Measurements from ENCODE around the gene UTP11.
A peak's percentile ranks its signal among the peaks of the same experiment; 100 is the strongest.
"Not testable (repeated sequence)": the region's sequence is repeated elsewhere in the genome, so short reads cannot be mapped to it uniquely, and the experiment has no call there.

The UTP11 gene, protein sequence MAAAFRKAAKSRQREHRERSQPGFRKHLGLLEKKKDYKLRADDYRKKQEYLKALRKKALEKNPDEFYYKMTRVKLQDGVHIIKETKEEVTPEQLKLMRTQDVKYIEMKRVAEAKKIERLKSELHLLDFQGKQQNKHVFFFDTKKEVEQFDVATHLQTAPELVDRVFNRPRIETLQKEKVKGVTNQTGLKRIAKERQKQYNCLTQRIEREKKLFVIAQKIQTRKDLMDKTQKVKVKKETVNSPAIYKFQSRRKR

DNA sequence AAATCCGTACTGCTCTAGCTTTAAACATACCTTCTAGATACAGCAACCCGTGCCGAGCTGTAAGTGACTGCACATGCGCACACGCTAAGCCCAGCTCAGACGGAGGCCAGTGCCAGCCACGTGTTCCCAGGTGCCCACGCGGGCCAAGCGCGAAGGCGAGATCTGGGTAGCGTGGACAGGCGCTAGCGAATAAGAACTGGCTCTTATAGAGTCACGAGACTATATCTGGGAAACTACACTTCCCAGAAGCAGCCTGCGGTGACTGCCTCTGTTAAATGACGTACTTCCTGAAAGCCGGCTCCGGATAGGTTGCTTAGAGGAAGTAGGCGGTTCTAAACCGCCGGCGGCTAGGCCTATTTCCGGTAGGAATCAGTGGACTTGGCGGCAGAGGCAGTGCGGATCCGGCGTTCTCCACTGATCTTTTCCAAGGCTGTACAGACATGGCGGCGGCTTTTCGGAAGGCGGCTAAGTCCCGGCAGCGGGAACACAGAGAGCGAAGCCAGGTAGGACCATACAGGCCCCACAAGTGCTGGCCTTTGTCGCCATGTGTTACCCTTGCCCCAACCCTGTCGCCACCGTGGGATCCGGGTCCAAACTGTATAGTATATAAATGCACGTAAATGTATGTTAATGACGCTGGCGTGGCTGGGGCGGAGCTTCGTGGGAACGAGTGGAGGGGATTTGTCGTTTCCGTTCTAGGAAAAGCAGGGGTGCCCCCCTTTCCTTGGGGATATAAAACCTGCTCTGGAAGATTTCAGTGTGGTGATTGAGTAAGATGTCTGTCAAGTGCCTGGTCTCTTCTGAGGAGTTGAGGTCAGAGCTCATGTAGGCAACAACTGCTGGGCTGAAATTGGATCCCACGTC, at the start of gene UTP11:
Gene UTP11, plus strand, starts transcription at position 372 of the 864 bp plus-strand sequence. Its CDS starts 69 bp downstream, at position 441.
- DNase-seq (ENCODE audit: low read depth in 2 of 2): peak; percentile 74 to 81

DNA sequence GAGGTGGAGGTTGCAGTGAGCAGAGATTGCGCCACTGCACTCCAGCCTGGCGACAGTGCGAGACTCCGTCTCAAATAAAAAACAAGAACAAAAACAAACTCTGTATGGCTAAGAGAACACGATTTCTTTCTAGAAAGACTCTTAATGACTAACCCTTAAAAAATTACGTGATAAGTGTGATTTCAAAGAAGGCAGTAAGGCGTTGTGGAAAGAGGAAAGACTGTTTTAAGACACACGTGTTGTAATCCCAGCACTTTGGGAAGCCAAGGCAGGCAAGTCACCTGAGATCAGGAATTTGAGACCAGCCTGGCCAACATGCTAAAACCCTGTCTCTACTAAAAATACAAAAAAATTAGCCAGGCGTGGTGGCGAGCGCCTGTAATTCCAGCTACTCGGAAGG, 48.4 kb upstream of the UTP11 start:
- DNase-seq (ENCODE audit: low read depth in 2 of 2): not testable (repeated sequence)

DNA sequence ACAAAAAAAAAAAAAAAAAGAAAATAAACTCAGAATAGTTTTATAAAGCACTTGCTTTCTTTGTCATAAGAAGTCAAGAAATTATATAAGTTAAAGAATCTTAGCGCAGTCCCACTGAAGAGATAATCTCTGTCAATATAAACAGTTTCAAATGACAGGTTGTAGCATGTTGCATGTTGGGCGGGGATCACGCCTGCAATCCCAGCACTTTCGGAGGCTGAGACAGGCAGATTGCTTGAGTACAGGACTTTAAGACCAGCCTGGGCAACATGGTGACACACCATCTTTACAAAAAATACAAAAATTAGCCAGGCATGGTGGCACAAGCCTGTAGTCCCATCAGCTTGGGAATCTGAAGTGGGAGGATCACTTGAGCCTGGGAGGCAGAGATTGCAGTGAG, 47.2 kb upstream of the UTP11 start:
- no peak for DNase-seq (ENCODE audit: low read depth in 2 of 2)

DNA sequence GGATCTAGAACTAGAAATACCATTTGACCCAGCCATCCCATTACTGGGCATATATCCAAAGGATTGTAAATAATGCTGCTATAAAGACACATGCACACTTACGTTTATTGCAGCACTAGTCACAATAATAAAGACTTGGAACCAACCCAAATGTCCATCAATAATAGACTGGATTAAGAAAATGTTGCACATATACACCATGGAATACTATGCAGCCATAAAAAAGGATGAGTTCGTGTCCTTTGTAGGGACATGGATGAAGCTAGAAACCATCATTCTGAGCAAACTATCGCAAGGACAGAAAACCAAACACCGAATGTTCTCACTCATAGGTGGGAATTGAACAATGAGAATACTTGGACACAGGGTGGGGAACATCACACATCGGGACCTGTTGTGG, 38.9 kb upstream of the UTP11 start:
- DNase-seq (ENCODE audit: low read depth in 2 of 2): not testable (repeated sequence)

DNA sequence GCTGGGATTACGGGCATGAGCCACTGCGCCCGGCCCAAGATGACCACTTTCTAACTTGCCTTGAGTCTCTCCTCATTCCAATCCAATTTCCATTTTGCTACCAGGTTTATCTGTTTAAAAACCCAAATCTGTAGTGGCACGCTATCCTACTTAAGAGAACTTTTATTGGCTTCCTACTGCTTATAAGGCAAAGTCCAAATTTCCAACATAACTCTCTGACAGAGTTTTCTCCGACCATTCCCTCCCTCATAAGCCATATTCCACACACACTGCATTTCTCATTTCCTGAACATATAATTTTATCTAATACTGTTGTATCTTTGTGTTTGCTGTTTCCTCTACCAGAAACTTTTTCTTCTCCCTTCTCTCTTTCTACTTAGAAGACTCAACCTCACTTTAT, 38.0 kb upstream of the UTP11 start:
- no peak for DNase-seq (ENCODE audit: low read depth in 2 of 2)

DNA sequence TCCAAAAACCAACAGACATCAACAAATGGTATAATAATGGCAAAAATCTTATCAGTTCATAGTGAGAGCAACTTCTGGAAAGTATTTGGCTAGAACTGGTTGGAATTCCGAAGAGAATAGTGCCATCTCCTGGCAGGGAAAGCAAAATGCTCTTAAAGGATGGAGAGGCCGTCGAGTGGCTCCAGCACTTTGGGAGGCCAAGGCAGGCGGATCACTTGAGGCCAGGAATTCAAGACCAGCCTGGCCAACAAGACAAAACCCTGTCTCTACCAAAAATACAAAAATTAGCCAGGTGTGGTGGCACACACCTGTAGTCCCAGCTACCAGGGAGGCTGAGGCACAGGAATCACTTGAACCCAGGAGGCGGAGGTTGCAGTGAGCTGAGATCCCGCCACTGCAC, 37.5 kb upstream of the UTP11 start:
- DNase-seq (ENCODE audit: low read depth in 2 of 2): not testable (repeated sequence)

DNA sequence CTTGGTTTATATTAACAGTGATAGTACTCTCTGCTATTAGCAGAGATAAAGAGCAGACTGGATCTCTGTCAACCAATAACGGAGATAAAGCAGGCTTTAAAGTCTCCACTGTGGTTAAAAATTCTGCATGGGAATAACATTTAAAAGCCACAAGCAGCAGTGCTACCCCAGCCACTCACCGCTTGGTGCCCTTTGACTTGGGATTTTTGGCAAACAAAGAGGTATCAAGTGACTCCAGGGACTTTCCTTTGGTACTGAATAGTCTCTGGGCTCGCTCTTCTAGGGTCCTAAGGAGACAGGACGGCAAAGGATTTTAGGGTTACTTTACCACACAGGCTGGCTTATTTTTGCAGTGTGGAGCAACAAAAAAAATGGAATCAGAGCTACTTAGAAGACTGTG, 34.0 kb upstream of the UTP11 start:
- DNase-seq (ENCODE audit: low read depth in 2 of 2): no peak

DNA sequence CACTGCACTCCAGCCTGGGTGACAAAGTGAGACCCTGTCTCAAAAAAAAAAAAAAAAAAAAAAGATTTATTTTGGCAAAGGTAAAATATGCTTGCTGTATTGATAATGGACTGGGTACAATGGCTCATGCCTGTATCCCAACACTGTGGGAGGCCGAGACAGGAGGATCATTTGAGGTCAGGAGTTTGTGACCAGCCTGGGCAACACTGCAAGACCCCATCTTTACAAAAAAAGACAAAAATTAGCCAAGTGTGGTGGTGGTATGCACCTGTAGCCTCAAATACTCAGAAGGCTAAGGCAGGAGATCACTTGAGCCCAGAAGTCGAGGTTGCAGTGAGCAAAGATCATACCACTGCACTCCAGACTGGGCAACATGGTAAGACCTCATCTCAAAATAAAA, 29.0 kb upstream of the UTP11 start:
- no peak for DNase-seq (ENCODE audit: low read depth in 2 of 2)

DNA sequence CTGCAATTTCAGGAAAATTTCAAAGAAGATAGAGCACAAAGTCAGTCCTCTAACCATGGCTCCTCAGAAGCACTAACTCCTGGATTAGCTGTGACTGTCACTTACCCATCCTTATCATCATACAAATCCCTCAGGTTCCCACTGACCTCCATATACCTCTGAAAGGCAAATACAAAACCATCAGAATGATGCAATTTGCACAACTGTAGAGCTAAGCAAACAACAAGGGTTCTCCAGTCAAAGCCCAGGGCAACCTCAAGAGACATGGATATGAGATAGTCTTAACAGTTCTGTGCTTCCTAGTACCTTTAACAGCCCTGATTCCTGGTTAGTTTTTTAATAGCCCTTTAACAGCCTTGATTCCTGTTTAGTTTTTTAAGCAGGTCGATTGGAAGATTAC, 24.9 kb upstream of the UTP11 start:
- no peak for DNase-seq (ENCODE audit: low read depth in 2 of 2)

DNA sequence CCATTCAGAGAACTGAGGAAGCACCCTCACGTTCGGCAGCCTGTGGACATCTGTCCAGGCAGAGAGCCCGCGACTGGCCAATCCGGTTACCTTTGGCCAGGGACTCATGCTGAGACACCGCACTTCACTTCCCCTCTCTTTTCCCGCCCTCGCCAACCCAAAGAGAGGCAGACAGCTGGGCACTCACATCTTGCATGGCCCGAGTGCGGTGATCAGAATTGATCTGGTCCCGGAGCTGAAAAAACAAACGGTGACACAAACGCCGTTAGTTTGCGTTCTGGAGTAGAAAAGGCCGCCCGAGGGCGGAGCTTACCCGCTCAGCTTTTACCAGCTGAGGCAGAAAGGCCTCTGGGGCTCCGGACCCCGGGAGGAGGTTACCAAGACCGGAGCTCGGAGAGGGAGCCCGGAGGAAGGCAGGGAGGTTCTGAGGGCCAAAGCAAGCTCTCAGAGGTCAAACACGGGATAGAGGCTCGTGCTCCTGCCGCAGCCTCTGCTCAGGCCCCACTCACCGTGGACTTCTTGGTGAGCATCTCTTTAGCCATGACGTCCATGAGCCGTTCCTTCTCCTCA, 23.1 kb upstream of the UTP11 start:
- no peak for DNase-seq (ENCODE audit: low read depth in 2 of 2)

DNA sequence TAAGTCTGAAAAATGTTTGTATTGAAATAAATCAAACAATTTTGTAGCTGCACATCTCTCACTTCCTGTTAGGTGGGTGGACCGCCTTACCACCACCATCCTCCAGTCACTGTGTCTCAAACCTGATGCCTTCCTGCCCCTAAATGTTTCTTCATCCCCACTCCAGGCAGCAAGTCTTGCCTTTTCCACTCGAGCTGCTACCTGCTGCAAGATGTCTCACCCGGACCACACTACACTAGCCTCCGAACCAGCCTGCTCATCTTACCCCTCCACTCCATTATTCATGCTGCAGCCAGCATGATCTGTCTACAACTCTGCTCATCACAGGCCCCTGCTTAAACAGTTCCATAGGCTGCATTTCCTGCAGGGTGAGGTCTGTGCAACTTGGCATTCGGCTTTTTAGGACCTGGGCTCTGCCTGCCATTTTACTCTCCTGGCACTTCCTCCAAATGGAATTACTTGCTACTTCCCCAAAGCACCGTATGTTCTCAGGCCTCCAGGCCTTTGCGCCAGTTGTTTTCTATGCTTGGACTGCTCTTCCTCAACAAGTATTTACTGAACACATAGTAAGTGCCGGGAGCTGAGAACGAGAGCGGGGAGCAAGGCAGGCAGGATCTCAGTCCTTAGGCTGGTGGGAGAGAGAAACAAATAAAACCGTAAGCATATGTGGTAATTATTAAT, 17.5 kb upstream of the UTP11 start:
- DNase-seq (ENCODE audit: low read depth in 2 of 2): no peak

DNA sequence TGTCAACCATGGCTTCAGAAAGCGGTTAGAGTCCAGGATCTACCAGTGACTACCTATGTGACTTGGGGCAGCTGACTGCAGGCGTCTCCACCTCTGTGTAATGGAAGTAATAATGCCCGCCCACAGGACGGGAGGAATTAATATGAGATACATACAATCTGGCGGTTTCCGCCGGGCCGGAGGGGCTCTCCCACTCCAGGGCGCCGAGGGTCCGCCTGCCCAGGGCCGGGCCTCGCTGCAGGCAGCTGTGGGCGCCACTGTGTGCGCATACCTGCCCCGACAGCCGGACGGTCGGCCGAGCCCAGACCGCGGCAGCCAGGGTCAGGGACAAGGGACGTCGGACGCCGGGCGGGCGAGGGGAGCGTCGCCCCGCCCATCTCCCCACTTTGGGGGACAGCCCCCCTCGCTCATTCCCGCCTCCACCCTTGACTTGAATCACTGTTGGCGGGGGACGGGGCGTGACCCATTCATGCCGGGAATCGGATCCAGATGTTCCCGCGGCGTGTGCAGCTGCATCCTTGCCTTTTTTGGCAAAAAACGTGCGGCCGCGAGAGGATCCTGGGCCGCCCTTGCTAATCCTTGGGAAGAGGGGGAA, 16.7 kb upstream of the UTP11 start:
- no peak for DNase-seq (ENCODE audit: low read depth in 2 of 2)

DNA sequence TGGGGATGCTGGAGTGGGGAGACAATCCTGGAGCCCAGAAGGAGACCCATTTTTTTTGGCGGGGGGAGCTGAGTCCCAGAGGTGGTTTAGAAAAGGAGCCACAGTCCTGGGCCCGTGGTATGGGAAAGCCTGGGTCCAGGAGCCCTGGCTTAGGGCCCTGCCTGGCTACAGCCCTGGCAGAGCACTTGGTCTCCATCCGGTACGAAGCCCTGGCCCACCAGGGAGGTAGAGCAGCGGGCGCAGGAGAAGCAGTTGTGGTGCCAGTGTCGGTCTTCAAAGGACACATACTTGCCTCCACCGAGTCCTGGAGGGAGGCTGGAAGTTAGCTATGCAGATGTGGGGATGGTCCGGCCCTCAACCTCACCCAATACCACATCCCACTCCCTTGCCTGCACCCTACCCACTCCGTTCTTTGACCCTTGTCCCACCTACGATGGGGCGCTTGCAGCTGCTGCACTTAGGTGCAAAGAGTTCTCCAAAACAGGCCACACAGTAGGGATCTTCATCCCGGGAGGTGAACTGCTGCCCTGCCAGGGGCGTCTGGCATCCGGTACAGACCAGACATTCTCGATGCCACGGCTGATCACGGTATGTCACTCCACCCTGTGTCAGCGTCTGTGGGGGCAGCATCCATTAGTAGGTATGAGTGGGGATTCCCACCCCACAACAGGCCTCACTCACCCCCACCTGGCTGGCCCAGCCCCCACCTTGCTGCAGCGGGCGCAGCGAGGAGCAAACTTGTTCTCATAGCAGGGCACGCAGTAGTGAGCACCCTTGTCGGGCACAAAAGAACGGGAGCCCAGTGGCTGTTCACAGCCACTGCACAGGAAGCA, 15.1 kb upstream of the UTP11 start:
- no peak for DNase-seq (ENCODE audit: low read depth in 2 of 2)

DNA sequence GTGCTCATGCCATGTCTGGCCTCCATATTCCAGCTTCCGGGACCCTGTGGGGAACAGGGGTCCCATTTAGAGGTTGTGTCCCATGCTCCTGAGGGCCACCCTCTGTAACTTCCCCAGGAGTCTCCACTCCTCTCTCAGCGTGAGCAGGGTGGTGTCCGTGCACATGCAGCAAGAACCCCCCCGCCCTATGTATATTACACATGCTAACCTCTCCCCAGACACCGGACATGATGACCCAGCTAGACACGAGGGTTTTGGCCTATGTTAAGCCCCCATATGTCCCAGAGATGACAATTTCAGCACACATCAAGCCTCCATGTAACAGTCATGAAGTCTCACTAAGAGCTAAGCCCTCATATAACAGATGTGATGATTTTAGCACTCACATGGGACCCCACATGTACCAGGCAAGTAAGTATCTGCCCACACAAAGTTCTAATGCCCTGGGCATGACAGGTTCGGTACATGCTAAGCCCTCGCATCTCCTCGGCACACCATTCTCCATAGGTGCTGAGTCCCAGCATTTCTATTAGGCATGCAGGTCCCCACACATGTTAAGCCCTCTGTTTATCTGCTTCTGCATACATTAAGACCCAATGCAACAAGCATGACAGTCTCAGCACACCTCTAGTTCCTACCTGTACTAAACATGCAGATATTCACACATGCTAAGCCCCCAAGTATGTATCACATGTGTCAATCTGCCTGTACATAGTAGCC, 14.3 kb upstream of the UTP11 start:
- DNase-seq (ENCODE audit: low read depth in 2 of 2): no peak

DNA sequence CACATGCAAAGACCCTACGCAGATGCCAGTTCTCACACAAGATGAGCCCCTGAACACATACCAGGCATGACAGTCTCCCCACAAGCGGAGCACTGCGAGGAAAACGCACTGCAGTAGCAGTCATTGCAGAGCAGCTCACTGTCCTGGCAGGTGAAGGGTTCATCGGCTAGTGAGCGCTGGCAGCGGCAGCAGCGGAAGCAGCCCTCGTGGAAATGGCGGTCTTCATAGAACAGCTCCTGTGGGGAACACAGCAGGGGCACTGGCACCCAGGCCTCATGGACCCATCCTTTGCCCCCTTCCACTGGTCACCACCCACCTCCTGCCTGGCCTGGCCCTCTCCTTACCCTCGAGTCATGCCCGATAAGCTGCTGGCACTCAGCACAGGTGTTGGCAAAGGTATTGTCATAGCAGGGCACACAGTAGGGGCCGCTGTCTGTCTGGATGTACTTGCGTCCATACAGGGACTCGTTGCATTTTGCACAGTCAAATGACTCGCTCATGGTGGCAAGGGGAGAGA, 13.6 kb upstream of the UTP11 start:
- DNase-seq (ENCODE audit: low read depth in 2 of 2): no peak

DNA sequence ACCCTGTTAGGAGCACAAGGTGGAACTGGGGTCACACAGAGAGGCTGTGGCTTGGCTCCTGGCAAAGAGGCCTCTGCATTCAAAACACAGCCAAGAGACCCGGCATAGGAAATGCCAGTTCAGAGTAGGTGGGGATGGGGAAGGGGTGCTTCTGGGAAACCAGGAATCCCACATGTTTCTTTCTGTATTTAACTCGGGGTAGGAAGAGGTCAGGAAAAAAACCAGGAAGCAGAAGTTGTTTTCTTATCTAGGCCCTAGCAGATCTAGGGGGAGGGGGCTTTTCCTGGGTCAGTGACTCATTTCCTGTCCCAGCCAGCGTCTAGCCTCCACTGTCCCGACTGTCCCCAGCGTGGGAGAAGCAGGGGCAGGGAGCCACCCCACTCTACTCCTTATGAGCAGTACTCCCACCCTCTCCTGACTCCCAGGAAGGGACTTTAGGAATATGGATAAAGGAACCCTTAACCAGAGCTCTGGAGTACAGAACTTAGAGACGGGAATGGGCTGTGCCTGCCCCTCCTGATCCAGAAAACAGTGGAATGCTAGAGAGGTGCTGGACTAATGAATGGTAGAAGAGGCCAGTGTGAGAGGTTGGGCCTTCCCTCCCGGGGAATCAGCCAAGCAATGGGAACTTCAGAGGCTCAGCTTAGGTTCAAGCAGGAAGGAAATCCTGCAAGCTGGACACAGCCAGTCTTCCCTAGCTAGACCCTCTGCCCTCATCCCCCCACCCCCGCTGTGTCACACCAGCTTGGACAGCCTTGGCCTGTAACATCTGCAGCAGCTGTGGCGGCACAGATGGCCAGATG, 12.9 kb upstream of the UTP11 start:
- no peak for DNase-seq (ENCODE audit: low read depth in 2 of 2)

DNA sequence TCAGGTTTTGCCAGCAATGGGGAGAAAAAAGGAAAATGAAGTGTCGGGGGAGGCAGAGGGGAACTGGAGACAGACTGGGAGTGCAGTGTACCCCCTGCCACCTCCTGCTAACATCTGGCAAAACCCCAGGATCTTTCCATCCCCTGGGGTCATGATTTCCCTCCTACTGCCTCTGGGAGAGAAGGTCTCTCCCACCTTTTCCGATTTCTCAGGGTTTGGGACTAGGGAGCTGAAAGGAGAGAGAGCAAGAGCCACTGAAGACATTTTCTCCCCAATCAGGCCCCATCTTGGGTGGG, 12.4 kb upstream of the UTP11 start:
- DNase-seq (ENCODE audit: low read depth in 2 of 2): no peak

DNA sequence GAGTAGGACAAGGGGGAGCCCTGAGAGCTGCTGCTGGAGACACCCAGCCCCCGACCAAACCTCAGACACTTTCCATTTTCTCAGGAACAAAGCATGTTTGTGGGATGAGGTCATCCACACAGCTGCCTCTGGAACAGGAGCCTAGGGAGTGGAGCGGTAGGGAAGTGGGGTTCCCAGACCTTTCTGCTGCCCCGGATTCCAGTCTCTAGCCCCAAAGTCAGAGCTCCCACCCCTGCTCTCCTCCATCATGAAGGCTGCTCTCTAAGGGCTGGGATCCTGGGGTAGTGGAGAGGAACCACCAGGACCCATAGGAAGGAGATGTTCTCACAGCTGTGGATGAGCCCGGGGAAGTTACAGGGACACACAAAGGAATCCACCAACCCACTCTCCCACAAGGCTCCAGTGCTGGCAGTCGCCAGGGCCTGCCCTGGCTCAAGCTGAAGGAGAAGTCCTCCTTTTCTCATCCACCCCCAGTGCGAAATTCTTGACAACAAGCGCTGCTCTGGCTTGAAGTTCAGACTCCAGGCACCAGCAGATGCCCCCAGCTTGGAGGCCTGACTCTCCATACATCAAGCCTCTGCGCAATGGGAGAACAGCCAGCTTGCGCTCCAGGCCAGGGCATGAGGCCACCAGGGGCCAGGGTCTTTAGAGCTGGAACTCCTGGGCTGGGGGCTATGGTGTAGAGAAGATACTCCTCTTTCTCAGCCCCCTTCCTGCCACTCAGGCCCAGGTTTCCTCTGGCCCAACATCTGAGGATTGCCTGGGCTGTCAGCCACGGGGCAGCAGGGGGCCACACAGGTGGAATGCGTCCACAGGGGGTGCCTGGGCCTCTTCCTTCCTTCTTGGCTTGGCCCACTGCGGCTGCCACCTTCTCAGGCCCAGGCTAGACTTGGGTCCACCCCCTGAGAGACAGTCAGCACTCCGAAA, 11.7 kb upstream of the UTP11 start:
- no peak for DNase-seq (ENCODE audit: low read depth in 2 of 2)
